Endothelial cell of umbilical vein (primary cell): ENCODE measurements around the gene ZFR.

Experiments
- CTCF ChIP-seq, 2 donors: IDR thresholded peaks; 1 replicate in 1 of 2; 2 replicates in 1 of 2; pipeline ENCODE4 v1.5.1; 2011; ENCODE audit warnings: low read length in 2 of 2, mild to moderate bottlenecking in 2 of 2, moderate library complexity in 2 of 2, control low read depth in 1 of 2, inconsistent platforms in 1 of 2, low read depth in 1 of 2; ENCODE audit not compliant: insufficient read depth in 1 of 2; ENCODE audit errors: extremely low read depth in 1 of 2
- EZH2 ChIP-seq: IDR thresholded peaks from 2 replicates; pipeline ENCODE4 v1.6.1; 2012; ENCODE audit warnings: borderline replicate concordance, low read depth, mild to moderate bottlenecking, moderate library complexity, low read length, inconsistent platforms; ENCODE audit not compliant: severe bottlenecking
- FOS ChIP-seq: IDR thresholded peaks from 2 replicates; pipeline ENCODE4 v1.6.1; 2011; ENCODE audit warnings: mild to moderate bottlenecking, low read length, moderate library complexity, borderline replicate concordance; ENCODE audit not compliant: insufficient read depth
- GATA2 ChIP-seq: IDR thresholded peaks from 2 replicates; pipeline ENCODE4 v1.7.0; 2011; ENCODE audit warnings: low read depth, mild to moderate bottlenecking, moderate library complexity, mixed read lengths, low read length; ENCODE audit not compliant: insufficient read length, insufficient read depth
- JUN ChIP-seq: IDR thresholded peaks from 2 replicates; pipeline ENCODE4 v1.6.1; 2011; ENCODE audit warnings: borderline replicate concordance, low read depth; ENCODE audit not compliant: insufficient read length, insufficient read depth
- MAX ChIP-seq: IDR thresholded peaks from 2 replicates; pipeline ENCODE4 v1.6.1; 2011; ENCODE audit not compliant: insufficient read depth, insufficient read length
- MYC ChIP-seq: IDR thresholded peaks from one replicate; pipeline ENCODE4 v1.6.1; 2011; ENCODE audit warnings: mild to moderate bottlenecking, low read depth, low read length
- POLR2A ChIP-seq: IDR thresholded peaks from 2 replicates; pipeline ENCODE4 v1.6.1; 2012; ENCODE audit warnings: low read depth, mild to moderate bottlenecking, control low read depth, low read length
- POLR2AphosphoS5 ChIP-seq: IDR thresholded peaks from 2 replicates; pipeline ENCODE4 v1.6.1; 2012; ENCODE audit warnings: low read depth, mild to moderate bottlenecking, control low read depth, low read length, moderate library complexity; ENCODE audit not compliant: insufficient read depth

- TF ChIP-seq CTCF (IDR thresholded peaks at IDR 0.05; ENCODE audit: extremely low read depth in 1 of 2, insufficient read depth in 1 of 2, low read depth in 1 of 2, low read length in 2 of 2) (no peak), POLR2AphosphoS5 (no peak), EZH2 (no peak), MAX (no peak), GATA2 (no peak), POLR2A (no peak), FOS (no peak), MYC (no peak), JUN (no peak)
Measured at GRCh38 chr5:32410630-32411029, 33.9 kb downstream of the ZFR start.
